H1 (cell line): ENCODE data around the gene ARHGEF4. TPM values are rescaled to one million over a fixed set of nuclear protein-coding genes. Genes with fewer than 3 reads are reported as not detected.

Source experiments
- CTCF ChIA-PET: fragments of 300-600 bp; sonication (Branson Sonifier 250); formaldehyde crosslinking; loops from one replicate; lab custom pipeline; 2021; ENCODE audit not compliant: partially characterized antibody; lab: Charles Lee
- POLR2A ChIA-PET: fragments of 300-600 bp; sonication (Branson Sonifier 250); formaldehyde crosslinking; loops from one replicate; lab custom pipeline; 2021; ENCODE audit warnings: inconsistent platforms; ENCODE audit not compliant: partially characterized antibody; lab: Charles Lee
- DNase-seq, 2 experiments: peaks; one replicate each; pipeline versions ENCODE4 v3.0.0 to v3.0.0-alpha.2; 2010 to 2022; ENCODE audit warnings: low spot score in 2 of 2, low read depth in 1 of 2, mixed read lengths in 1 of 2
- FAIRE-seq: peaks from 2 replicates; lab custom pipeline; 2011; peaks lifted over from hg19 to GRCh38; lab: Jason Lieb, UNC
- H2AFZ ChIP-seq: 2 replicates; pipeline ENCODE4 v1.8.1; 2012; ENCODE audit warnings: low read length, inconsistent platforms
- H2AK5ac ChIP-seq: 2 replicates; pipeline ENCODE4 v1.6.1; 2013; ENCODE audit warnings: low read depth, low read length
- H2BK120ac ChIP-seq: replicated peaks from 2 replicates; pipeline ENCODE3; 2013; ENCODE audit warnings: low read depth, low read length, inconsistent platforms
- H2BK12ac ChIP-seq: 2 replicates; pipeline ENCODE4 v1.6.1; 2013; ENCODE audit warnings: low read depth, low read length
- H2BK15ac ChIP-seq: 2 replicates; pipeline ENCODE4 v1.6.1; 2013; ENCODE audit warnings: low read length
- H2BK20ac ChIP-seq: 2 replicates; pipeline ENCODE4 v1.6.1; 2013; ENCODE audit warnings: low read length
- H2BK5ac ChIP-seq: 2 replicates; pipeline ENCODE4 v1.6.1; 2013; ENCODE audit warnings: low read depth, low read length
- H3K14ac ChIP-seq: 2 replicates; pipeline ENCODE4 v1.6.1; 2013; ENCODE audit warnings: inconsistent platforms; ENCODE audit not compliant: insufficient read length
- H3K18ac ChIP-seq: 2 replicates; pipeline ENCODE4 v1.6.1; 2013; ENCODE audit warnings: low read length; ENCODE audit errors: extremely low read depth
- H3K23ac ChIP-seq: 2 replicates; pipeline ENCODE4 v1.6.1; 2013; ENCODE audit warnings: inconsistent platforms; ENCODE audit not compliant: insufficient read length
- H3K23me2 ChIP-seq: 2 replicates; pipeline ENCODE4 v1.6.1; 2013; ENCODE audit warnings: low read depth, low read length
- H3K27ac ChIP-seq: 2 replicates; pipeline ENCODE4 v1.6.1; 2011; ENCODE audit warnings: low read depth, low read length, inconsistent platforms
- H3K27me3 ChIP-seq, 4 experiments: replicated peaks in 1 of 4; 1 replicate in 1 of 4; 2 replicates in 3 of 4; pipeline versions ENCODE4 v1.6.1 to v1.8.1; 2011 to 2013; ENCODE audit warnings: low read length in 3 of 4, mild to moderate bottlenecking in 3 of 4, inconsistent platforms in 2 of 4, mixed read lengths in 2 of 4, moderate library complexity in 1 of 4; ENCODE audit not compliant: control insufficient read depth in 3 of 4, insufficient read depth in 3 of 4; ENCODE audit errors: extremely low read depth in 1 of 4
- H3K36me3 ChIP-seq, 4 experiments: 2 replicates each; pipeline versions ENCODE4 v1.6.1 to v1.8.1; 2011 to 2013; ENCODE audit warnings: mild to moderate bottlenecking in 4 of 4, low read length in 3 of 4, moderate library complexity in 2 of 4, control low read depth in 1 of 4, inconsistent platforms in 1 of 4; ENCODE audit not compliant: insufficient read depth in 4 of 4, control insufficient read depth in 2 of 4
- H3K4ac ChIP-seq: replicated peaks from 2 replicates; pipeline ENCODE3; 2013; ENCODE audit warnings: low read length, low read depth, mixed read lengths, inconsistent platforms; ENCODE audit not compliant: insufficient read length
- H3K4me1 ChIP-seq, 4 experiments: replicated peaks in 1 of 4; 1 replicate in 1 of 4; 2 replicates in 3 of 4; pipeline versions ENCODE4 v1.6.1 to v1.8.1; 2011 to 2013; ENCODE audit warnings: low read length in 3 of 4, inconsistent platforms in 2 of 4, mixed read lengths in 1 of 4; ENCODE audit not compliant: insufficient read depth in 4 of 4, control insufficient read depth in 3 of 4
- H3K4me2 ChIP-seq, 2 experiments: 2 replicates each; pipeline versions ENCODE4 v1.6.1 to v1.8.1; 2011 to 2013; ENCODE audit warnings: low read depth in 2 of 2, low read length in 2 of 2, control low read depth in 1 of 2, inconsistent platforms in 1 of 2, mild to moderate bottlenecking in 1 of 2; ENCODE audit not compliant: insufficient read depth in 1 of 2
- H3K4me3 ChIP-seq, 4 experiments: fragments of 200-600, 300-600 bp in 1 of 4; sonication (generic), shearing (Covaris generic), sonication (Bioruptor Twin) in 1 of 4; 2 replicates each; pipeline versions ENCODE4 v1.5.1 to v1.8.1; 2011 to 2016; ENCODE audit warnings: low read length in 4 of 4, low read depth in 3 of 4, control low read depth in 2 of 4, inconsistent platforms in 2 of 4, mild to moderate bottlenecking in 2 of 4, mixed read lengths in 1 of 4, moderate library complexity in 1 of 4; ENCODE audit not compliant: insufficient read depth in 2 of 4; ENCODE audit errors: extremely low read depth in 1 of 4
- H3K56ac ChIP-seq: replicated peaks from 2 replicates; pipeline ENCODE3; 2013; ENCODE audit warnings: low read depth, mild to moderate bottlenecking, mixed read lengths, low read length, inconsistent platforms; ENCODE audit not compliant: insufficient read length
- H3K79me1 ChIP-seq: 2 replicates; pipeline ENCODE4 v1.6.1; 2013; ENCODE audit warnings: low read depth, low read length, control low read depth
- H3K79me2 ChIP-seq, 2 experiments: 2 replicates each; pipeline versions ENCODE4 v1.6.1 to v1.8.1; 2012 to 2013; ENCODE audit warnings: low read length in 2 of 2, mild to moderate bottlenecking in 2 of 2, inconsistent platforms in 1 of 2; ENCODE audit not compliant: insufficient read depth in 2 of 2, control insufficient read depth in 1 of 2
- H3K9ac ChIP-seq, 4 experiments: replicated peaks in 1 of 4; 1 replicate in 1 of 4; 2 replicates in 3 of 4; pipeline versions ENCODE4 v1.6.1 to v1.8.1; 2011 to 2013; ENCODE audit warnings: low read depth in 3 of 4, low read length in 3 of 4, control low read depth in 2 of 4, mild to moderate bottlenecking in 2 of 4, moderate library complexity in 2 of 4, inconsistent platforms in 1 of 4; ENCODE audit errors: extremely low read depth in 1 of 4
- H3K9me3 ChIP-seq, 2 experiments: 2 replicates each; pipeline versions ENCODE4 v1.6.1 to v1.8.1; 2012 to 2013; ENCODE audit warnings: mild to moderate bottlenecking in 2 of 2, moderate library complexity in 2 of 2, control low read depth in 1 of 2, inconsistent platforms in 1 of 2, low read depth in 1 of 2, low read length in 1 of 2, mixed read lengths in 1 of 2; ENCODE audit not compliant: insufficient read depth in 2 of 2
- H4K20me1 ChIP-seq, 2 experiments: replicated peaks in 1 of 2; 2 replicates each; pipeline versions ENCODE3 to v1.8.1; 2011 to 2013; ENCODE audit warnings: inconsistent platforms in 2 of 2, low read length in 2 of 2, mild to moderate bottlenecking in 1 of 2; ENCODE audit not compliant: insufficient read depth in 2 of 2, control insufficient read depth in 1 of 2
- H4K5ac ChIP-seq: 2 replicates; pipeline ENCODE4 v1.6.1; 2013; ENCODE audit warnings: low read length, low read depth, mixed read lengths, inconsistent platforms; ENCODE audit not compliant: insufficient read length
- H4K8ac ChIP-seq: 2 replicates; pipeline ENCODE4 v1.8.0; 2013; ENCODE audit warnings: mild to moderate bottlenecking, moderate library complexity, low read length, inconsistent platforms; ENCODE audit not compliant: insufficient read depth; ENCODE audit errors: extremely low read depth
- H4K91ac ChIP-seq: replicated peaks from 2 replicates; pipeline ENCODE3; 2013; ENCODE audit warnings: low read length, mixed read lengths, inconsistent platforms; ENCODE audit not compliant: insufficient read length
- ASH2L ChIP-seq: fragments of 200-600, 300-600 bp; sonication (generic); IDR thresholded peaks from one replicate; pipeline ENCODE4 v1.7.1; 2017; ENCODE audit warnings: low read length
- CTBP2 ChIP-seq: IDR thresholded peaks from 2 replicates; pipeline ENCODE4 v1.7.0; 2011; ENCODE audit warnings: borderline replicate concordance, mild to moderate bottlenecking, moderate library complexity, mixed read lengths, low read length; ENCODE audit not compliant: insufficient read depth, insufficient read length
- JUND ChIP-seq: IDR thresholded peaks from 2 replicates; pipeline ENCODE4 v1.6.1; 2011; ENCODE audit warnings: mild to moderate bottlenecking, improper control_type of control experiment, low read length
- PHF8 ChIP-seq: fragments of 200-600 bp; sonication (generic); conservative IDR thresholded peaks from 2 replicates; pipeline ENCODE4 v1.7.1; 2012; ENCODE audit warnings: low read depth, mild to moderate bottlenecking, inconsistent platforms, low read length, moderate library complexity
- SIN3A ChIP-seq, 2 experiments: IDR thresholded peaks in 1 of 2; conservative IDR thresholded peaks in 1 of 2; 2 replicates each; pipeline ENCODE4 v1.6.1; 2011 to 2012; ENCODE audit warnings: low read length in 2 of 2, improper control_type of control experiment in 1 of 2, low read depth in 1 of 2, mild to moderate bottlenecking in 1 of 2
- SIX5 ChIP-seq: IDR thresholded peaks from 2 replicates; pipeline ENCODE4 v1.6.1; 2011; ENCODE audit warnings: mild to moderate bottlenecking, low read depth, low read length
- SP2 ChIP-seq: IDR thresholded peaks from 2 replicates; pipeline ENCODE4 v1.6.1; 2012; ENCODE audit warnings: mild to moderate bottlenecking, low read length, inconsistent platforms
- WGBS, 2 experiments: shearing (Covaris generic) in 1 of 2; methylation state at CpG; one replicate each; pipeline versions ENCODE4 v1.1.6 to v1.1.7; 2013 to 2015; ENCODE audit warnings: low lambda C conversion rate in 2 of 2, mixed read lengths in 2 of 2, inconsistent platforms in 1 of 2, low coverage in 1 of 2, missing lambda C conversion rate in 1 of 2; ENCODE audit not compliant: insufficient replicate concordance in 2 of 2, insufficient coverage in 1 of 2, insufficient read length in 1 of 2; ENCODE audit errors: extremely low coverage in 1 of 2, missing lambda C conversion rate in 1 of 2; 5-methylcytosine and 5-hydroxymethylcytosine counted together
- polyA plus RNA-seq, 7 experiments: library from polyadenylated mRNA; depleted of rRNA in 3 of 7; stranded (reverse) in 5 of 7; unstranded in 2 of 7; fragments of >200 nt in 5 of 7; fragments of 200-250 nt in 2 of 7; gene quantifications; 1 replicate in 5 of 7; 2 replicates in 1 of 7; 4 replicates in 1 of 7; pipeline versions ENCODE4 v1.2.1 to v1.2.3, GENCODE V29; 2011 to 2013; ENCODE audit warnings: missing spikeins in 2 of 7, mixed read lengths in 2 of 7
- total RNA-seq: library from RNA; stranded (reverse); fragmentation: NEBNext Ultra II Directional; extraction: Animal tissue kit (Norgen Biotek cat#: 25700); gene quantifications from 2 replicates; pipeline ENCODE4 v1.2.1, GENCODE V29; 2021
- TF ChIP-seq, protein P1 (sequence below): IDR thresholded peaks from 2 replicates; pipeline ENCODE4 v1.6.1; 2012; ENCODE audit warnings: inconsistent platforms
- TF ChIP-seq, protein P2 (sequence below): IDR thresholded peaks from 2 replicates; pipeline ENCODE4 v1.6.1; 2012; ENCODE audit warnings: low read length, inconsistent platforms

The ARHGEF4 gene
- total and polyA plus RNA-seq, 2 of the 8 experiments (the other 6 are each of a cell fraction or from before 2014, with no cell fraction given): 10.6 to 14.6 TPM

- ChIA-PET CTCF (interaction anchor here (0.7 to 2.8 kb wide), 9 partner anchors 10 to 66 kb away, joined by 3 to 17 read pairs (median 4); partner anchors contain the start of gene ARHGEF4), POLR2A (interaction anchor here (0.6 kb wide), 1 partner anchor 10 kb away, joined by 3 read pairs; no protein-coding TSS in a partner anchor)
- Histone ChIP-seq H3K14ac (no peak overlapping the region), H3K18ac (peak overlapping the region; percentile 32; the same call in 1 of the 2 replicates), H3K79me2 (no peaks in the 10 kb centered on the region), H4K91ac (peak overlapping the region; percentile 85), H2BK20ac (no peak overlapping the region), H3K9ac (no peak overlapping the region), H4K20me1 (no peaks in the 10 kb centered on the region), H4K8ac (no peak overlapping the region), H2BK5ac (no peak overlapping the region), H3K23ac (no peak overlapping the region), H4K5ac (no peak overlapping the region), H2AK5ac (no peak overlapping the region), H3K4me2 (no peak overlapping the region), H3K23me2 (no peaks in the 10 kb centered on the region; the same call in 1 of the 2 replicates), H2BK120ac (no peak overlapping the region), H3K27me3 (no peaks in the 10 kb centered on the region), H3K9me3 (no peaks in the 10 kb centered on the region), H2BK15ac (no peak overlapping the region), H3K4ac (no peak overlapping the region), H3K56ac (no peak overlapping the region), H3K79me1 (no peaks in the 10 kb centered on the region), H3K27ac (no peak overlapping the region), H3K36me3 (no peaks in the 10 kb centered on the region), H3K4me1 (peaks cover 0 to 27% (median 5%) of the 10 kb centered on the region in 4 experiments; a peak in 6 of 7 replicates), H3K4me3 (no peak overlapping the region), H2BK12ac (0 out of 2 replicates have a peak overlapping the region, but pooled peaks have one; percentile 17), H2AFZ (no peak overlapping the region)
- 81% methylated on average over 13 of the region's 16 CpGs; no CpG with 5 or more reads in 1 of the 2 experiments for WGBS, 2 experiments
- DNase-seq: peak in 1 of 2 experiments; percentile 40
- FAIRE-seq: no peak
- TF ChIP-seq, protein P1, sequence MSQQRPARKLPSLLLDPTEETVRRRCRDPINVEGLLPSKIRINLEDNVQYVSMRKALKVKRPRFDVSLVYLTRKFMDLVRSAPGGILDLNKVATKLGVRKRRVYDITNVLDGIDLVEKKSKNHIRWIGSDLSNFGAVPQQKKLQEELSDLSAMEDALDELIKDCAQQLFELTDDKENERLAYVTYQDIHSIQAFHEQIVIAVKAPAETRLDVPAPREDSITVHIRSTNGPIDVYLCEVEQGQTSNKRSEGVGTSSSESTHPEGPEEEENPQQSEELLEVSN: no peak
- TF ChIP-seq PHF8: no peak
- no peak for TF ChIP-seq SIX5
- no peak for TF ChIP-seq SP2
- TF ChIP-seq JUND: no peak
- no peak for TF ChIP-seq ASH2L
- no peak for TF ChIP-seq CTBP2
- no peak for TF ChIP-seq SIN3A (conservative IDR thresholded peaks at IDR 0.05 in 1 of 2, IDR thresholded peaks at IDR 0.05 in 1 of 2; ENCODE audit: low read depth in 1 of 2, low read length in 2 of 2)
- TF ChIP-seq, protein P2, sequence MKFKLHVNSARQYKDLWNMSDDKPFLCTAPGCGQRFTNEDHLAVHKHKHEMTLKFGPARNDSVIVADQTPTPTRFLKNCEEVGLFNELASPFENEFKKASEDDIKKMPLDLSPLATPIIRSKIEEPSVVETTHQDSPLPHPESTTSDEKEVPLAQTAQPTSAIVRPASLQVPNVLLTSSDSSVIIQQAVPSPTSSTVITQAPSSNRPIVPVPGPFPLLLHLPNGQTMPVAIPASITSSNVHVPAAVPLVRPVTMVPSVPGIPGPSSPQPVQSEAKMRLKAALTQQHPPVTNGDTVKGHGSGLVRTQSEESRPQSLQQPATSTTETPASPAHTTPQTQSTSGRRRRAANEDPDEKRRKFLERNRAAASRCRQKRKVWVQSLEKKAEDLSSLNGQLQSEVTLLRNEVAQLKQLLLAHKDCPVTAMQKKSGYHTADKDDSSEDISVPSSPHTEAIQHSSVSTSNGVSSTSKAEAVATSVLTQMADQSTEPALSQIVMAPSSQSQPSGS: no peak
Measured at GRCh38 chr2:130825231-130825965, 11.3 kb upstream of the ARHGEF4 start.
